Transverse colon (tissue), 4 donors: Measurements from ENCODE around the gene THSD4.

Experiments used
- CTCF ChIP-seq, 5 experiments: fragments of 200-600 bp in 3 of 5; fragments of 450-650 bp in 2 of 5; sonication (generic) in 3 of 5; IDR thresholded peaks; 1 replicate in 2 of 5; 2 replicates in 3 of 5; pipeline ENCODE4 v1.5.1; 2016 to 2017; ENCODE audit warnings: antibody characterized with exemption in 5 of 5, inconsistent platforms in 3 of 5, mild to moderate bottlenecking in 2 of 5, moderate library complexity in 1 of 5
- POLR2A ChIP-seq: fragments of 450-650 bp; IDR thresholded peaks from one replicate; pipeline ENCODE4 v1.6.1; 2016; ENCODE audit warnings: antibody characterized with exemption, mild to moderate bottlenecking, moderate library complexity
- POLR2AphosphoS5 ChIP-seq, 3 donors: sonication (generic); formaldehyde crosslinking; IDR thresholded peaks; one replicate each; pipeline ENCODE4 v1.6.1; 2016; ENCODE audit warnings: antibody characterized with exemption in 3 of 3

- TF ChIP-seq POLR2A = no peak
- no peak for TF ChIP-seq CTCF (IDR thresholded peaks at IDR 0.05)
- TF ChIP-seq POLR2AphosphoS5 (IDR thresholded peaks at IDR 0.05) = peak in 2 of 3 donors; percentile 47 to 83
Measured at GRCh38 chr15:71669688-71670087, 554.4 kb downstream of the THSD4 start.
